NCI-H1417 (cell line): ENCODE data around the gene ADGRF4.

Experiments used
- DNase-seq, 3 experiments: peaks; one replicate each; lab custom pipeline; 2025; lab: John Stamatoyannopoulos, UW

The ADGRF4 gene, protein sequence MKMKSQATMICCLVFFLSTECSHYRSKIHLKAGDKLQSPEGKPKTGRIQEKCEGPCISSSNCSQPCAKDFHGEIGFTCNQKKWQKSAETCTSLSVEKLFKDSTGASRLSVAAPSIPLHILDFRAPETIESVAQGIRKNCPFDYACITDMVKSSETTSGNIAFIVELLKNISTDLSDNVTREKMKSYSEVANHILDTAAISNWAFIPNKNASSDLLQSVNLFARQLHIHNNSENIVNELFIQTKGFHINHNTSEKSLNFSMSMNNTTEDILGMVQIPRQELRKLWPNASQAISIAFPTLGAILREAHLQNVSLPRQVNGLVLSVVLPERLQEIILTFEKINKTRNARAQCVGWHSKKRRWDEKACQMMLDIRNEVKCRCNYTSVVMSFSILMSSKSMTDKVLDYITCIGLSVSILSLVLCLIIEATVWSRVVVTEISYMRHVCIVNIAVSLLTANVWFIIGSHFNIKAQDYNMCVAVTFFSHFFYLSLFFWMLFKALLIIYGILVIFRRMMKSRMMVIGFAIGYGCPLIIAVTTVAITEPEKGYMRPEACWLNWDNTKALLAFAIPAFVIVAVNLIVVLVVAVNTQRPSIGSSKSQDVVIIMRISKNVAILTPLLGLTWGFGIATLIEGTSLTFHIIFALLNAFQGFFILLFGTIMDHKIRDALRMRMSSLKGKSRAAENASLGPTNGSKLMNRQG

DNA sequence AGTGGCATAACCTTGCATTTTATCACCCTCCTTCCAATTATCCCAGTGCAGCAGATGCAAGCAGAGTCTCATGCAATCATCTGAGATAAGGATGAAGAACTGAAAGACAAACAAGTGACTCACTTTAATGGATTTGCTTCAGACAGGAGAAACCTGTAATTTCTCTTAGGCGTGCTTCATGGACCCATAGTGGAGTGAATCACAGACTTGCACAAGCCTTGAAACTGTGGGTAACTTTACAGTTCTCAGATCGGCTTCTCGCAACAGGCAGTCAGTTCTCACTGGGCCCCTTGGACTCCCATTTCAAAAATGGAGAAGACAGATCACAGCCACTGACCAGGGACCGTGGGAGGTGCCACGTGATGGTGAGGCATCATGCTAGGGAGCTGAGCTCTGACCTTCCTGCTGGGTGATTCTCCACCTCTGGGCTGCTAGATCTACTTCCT is at the start of gene ADGRF4:
TSS of gene ADGRF4 (plus strand) at position 239 of the 446 bp plus-strand sequence. CDS start 8,666 bp downstream, outside the sequence.
- no peak for DNase-seq

DNA sequence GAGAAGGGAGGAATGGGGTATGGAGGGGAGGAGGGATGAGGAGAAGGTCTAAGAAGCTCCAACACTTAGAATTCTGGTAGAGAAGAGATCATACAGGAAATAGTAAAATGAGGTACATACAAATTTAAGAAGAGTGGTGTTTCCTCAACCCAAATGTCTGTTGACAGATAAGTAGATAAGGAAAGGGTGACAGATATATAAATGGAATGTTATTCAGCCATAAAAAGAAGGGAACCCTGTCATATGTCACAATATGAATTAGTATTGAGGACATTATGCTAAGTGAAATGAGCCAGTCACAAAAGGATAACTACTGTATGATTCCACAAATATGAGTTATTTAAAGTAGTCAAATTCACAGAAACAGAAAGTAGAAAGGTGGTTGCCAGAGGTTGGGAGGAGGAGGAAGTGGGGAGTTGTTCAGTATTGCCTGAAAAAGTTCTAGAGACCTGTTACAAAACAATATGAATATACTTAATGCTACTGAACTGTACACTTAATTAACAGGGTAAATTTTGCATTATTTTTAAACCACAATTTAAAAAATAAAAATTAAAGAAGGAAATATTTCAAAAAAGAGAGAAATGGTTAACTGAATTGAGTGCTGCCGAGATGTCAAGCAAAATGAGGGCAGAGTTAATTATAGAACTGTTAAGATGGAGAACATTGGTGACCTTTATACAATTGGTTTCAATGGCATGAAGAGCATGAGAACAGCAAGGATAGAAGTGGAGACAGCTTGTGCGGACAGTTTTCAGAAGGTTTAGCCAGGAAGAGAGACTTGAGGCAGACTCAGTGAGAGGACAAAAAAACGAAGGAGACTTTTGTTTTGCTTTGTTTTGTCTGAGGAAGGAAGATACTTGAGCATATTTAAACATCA is 47.6 kb upstream of the ADGRF4 start:
- DNase-seq, result no peak

DNA sequence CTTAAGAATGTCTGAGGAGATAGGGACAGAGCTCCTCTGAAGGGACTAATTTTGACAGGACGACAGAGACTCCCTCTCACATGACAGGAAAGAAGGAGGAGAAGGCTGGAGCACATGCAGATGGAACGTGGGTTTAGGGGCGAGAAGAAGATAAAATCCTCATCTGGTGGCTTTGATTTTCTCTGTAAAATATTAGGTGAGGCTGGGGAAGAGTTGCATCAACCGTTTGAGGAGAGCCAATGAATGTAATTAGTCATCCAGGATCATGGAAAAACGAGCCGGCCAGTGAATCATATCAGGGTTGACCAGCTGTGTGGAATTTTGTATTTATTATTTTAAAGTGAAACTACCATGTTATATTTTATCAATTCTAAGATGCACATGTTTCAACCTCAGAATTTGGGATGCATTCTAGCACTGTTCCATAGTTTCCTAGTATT is 46.9 kb upstream of the ADGRF4 start:
- no peak for DNase-seq

DNA sequence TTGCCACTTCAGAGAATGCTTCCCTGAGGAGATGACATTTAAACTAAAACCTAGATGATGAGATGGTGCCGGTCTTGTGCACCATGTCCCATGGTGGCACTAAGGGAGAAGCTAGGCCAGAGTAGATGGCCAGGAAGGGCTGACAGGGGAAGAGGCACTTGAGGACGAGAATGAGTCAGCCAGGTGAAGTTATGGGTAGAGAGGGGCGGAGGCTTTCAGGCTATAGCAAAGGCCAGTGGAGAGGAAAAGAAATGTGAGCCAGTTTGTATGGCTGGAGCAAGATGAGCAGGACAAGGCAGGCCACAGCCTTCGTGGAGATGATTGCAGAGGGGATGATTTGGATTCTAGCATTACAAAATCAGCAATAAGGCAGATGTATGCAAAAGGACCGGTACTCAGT is 44.7 kb upstream of the ADGRF4 start:
- no peak for DNase-seq

DNA sequence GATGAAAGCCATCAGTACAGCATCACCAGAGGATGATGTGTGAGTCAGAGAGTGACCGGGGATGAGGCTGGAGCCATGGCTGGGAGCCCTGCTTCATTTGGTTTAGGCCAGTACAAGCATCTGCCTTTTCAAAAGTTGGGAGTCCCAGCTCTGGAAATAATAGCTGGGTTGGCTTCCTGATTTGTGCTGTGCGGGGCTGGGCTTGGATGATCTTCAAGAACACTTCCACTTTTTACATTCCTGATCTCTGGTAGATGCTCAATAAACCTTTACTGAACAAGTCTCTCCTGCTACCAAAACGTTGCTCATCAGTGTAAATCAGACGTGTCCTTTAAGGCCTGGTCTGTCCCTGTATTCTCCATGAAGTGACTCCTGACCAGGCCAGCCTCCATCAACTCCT is 44.1 kb upstream of the ADGRF4 start:
- DNase-seq, result no peak

DNA sequence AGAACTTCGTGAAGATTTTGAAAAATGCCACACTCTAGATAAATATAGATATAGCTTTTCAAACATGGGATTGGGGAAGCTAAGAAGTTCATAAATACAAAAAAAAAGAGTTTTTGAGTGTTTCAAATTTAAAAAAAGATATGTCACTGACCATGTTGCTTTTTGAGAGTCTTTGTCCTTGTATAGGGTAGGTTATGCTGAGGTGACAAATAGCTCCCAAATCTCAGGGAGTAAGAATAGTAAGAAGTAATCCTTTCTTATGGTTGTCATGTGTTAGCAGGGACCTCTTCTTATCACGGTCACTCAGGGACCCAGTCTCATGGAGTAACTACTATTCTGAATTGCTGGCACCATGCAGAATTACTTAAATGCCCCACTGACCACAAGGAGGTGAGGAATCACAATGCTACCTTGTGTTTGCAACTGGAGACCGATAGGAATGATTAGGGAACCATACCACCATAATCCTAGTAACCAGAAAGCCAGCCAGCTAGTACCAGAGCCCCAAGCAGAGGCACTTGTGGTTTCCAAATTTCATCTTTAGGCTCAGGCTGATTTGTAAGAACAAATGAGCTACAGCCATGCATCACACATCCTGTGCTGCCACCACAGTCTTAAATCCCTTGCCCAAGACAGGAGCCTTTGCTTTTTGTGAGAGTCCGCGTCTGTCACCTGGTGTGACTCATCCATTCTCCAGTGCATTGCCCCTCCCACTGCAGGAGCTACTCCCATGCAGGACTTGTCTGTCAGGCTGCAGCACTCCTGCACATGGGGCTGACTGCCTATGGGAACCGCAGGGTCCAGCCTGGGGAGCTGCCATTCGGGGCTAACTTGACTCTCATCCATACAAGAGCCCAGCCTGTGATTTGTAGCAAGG is 42.4 kb upstream of the ADGRF4 start:
- DNase-seq, result peak in 1 of 3 experiments; percentile 6

DNA sequence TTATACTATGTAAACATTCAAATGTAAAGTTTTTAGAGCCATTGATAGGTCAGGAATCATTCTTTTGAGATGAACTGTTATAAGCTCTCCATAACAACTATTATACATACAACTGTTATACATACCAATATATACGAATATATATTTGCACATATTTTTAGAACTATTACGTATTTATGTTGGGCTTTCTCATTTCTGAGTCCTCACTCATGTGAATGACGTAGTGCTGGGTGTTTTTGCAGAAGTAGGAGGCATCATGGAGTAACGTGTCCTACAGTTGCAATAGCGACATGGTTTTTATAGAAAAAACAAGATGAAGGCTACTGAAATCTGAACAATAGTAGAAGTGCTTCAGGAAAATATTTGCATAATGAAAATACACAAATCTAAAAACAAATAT is 36.4 kb upstream of the ADGRF4 start:
- no peak for DNase-seq

DNA sequence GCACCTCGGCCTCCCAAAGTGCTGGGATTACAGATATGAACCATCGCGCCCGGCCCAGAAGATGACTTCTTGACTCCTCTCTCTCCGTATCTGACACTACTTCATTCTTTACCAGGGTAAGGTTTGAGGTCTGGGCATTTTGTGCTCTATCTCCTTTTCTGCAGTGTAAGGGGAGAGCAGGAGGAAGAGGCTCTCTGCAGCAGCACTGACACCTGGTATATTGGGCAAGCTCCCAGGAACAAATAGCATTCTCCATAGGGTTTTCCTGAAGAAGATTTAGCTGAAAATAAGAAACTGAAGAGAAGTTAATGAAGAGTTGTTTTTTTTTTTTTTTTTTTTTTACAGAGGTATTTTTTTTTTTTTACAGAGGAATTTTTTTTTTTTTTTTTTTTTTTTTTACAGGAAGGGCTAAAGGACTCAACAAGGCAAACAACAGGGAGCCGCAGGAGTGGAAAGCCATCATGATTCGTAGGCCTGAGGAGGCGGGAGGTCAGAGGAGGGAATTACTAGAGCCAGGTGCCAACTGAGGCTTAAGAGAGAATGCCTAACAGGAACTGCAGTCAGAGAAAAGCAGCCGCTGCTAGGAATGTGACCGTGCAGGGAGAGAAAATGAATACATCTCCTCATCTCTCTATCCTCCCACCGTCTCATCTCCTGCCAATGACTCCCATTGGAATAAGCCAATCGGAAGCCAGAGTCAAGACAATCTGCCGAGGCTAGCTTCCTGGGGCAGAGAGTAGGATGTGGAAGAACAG is 34.7 kb upstream of the ADGRF4 start:
- DNase-seq, result no peak

DNA sequence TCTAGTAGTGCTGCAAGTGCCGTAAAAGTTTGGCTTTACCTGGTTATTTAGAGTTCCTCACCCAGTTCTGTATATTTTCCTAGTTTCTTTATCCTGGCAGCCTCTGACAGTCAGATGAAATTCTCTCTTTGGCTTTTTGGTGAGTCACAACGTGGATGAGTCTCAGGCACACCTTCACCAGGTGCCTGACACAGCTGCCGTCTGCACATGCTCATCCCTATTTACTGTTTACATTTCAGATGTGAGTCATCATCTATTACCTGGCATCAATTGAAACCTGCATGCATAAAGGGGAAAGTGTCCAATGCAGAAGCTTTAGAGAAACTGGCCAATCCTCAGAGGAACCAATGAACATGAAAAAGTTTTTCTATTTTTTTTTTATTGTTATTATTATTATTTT is 33.3 kb upstream of the ADGRF4 start:
- peak in 2 of 3 experiments; percentile 40 to 76 for DNase-seq

DNA sequence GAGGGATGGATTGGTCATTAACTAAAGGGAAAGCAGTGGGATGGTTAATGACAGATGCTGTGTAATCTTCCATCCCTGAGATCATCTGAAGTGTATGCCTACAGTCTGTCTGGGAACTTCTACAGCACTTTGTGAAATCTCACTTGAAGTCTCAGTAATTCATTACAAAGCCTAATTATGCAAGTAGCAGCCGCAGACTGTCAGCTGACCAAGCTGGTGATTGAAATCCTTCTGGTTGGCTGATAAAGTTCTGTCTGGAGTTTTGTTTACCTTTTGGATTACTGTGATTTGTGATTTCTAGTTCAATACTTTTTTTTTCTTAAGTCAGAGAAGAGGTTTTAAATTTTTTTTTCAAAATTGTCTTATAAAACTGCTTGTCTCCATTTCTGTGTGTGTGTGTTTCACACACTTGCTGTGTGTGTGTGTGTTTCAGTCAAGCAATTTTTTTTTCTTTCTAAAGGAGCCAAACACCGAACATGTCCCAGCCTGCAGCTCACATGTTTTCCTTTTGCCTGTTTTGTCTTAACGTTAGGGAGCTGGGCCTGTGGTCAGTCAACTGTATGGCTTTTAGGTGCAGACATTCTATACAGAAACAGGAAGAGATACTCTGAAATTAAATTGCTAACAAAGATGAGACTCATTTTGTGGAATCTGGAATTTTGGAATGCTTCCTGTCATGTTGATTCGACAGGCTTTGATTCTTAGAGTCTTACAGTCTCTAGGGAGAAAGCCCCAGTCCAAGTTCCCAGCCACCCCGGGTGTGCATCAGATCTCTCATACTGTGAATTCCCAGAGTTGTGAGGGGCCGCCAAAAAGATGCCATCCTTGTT is 28.5 kb upstream of the ADGRF4 start:
- peak in 2 of 3 experiments; percentile 21 to 66 for DNase-seq

DNA sequence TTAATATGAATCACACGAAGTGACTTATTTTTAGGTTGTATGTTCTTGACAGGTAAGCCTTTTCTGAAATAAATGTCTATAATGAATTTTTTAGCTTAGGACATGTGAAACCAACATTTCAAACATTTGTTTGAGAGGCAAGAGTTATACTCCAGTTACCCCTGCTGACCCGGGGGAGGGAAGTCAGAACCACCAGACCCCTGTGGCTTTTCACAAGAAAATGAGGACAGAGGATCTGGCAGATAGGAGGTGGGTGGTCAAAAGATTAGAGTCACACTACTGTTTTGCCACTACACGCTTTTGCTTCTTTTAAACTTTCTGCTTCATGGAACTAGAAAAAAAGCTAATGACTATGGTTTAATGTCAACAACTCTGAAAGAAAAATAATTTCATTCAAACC is 27.5 kb upstream of the ADGRF4 start:
- peak in 1 of 3 experiments; percentile 3 for DNase-seq

DNA sequence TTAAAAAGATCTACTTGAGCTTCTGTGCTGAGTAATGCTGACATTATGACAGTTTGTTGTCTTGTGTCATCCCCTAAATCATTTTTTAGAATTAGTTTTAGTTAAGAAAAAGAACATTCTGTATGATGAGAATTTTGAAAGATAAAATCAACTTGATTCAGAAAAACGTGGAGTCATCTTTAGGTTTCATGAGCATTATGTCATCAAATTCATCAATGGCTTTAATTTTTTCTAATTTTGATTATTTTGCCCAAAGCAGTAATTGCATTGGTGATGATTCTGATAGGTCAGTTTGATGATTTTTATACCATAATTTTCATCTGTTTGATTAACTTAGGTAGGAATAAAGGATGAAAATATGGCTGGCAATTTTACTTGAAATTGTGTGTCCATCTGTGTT is 26.6 kb upstream of the ADGRF4 start:
- DNase-seq, result no peak

DNA sequence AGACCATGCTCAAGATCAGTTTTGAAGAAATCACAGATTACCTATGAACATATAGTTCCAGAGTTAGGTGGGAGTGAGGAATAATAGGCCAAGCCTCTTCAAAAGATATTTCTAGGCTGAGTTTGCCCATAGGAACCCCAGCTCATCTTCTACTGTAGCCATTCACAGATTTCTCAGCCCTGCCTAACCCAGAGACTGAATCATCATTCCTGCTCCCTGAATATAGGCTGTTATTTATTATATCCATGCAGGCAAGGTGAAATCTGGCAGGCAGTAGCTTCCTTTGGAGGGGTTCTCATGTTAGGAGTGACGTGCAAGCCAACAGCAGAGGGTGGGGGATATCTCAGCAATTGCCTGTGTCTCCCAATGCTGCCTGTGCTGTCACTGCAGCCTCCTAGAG is 25.6 kb upstream of the ADGRF4 start:
- no peak for DNase-seq

DNA sequence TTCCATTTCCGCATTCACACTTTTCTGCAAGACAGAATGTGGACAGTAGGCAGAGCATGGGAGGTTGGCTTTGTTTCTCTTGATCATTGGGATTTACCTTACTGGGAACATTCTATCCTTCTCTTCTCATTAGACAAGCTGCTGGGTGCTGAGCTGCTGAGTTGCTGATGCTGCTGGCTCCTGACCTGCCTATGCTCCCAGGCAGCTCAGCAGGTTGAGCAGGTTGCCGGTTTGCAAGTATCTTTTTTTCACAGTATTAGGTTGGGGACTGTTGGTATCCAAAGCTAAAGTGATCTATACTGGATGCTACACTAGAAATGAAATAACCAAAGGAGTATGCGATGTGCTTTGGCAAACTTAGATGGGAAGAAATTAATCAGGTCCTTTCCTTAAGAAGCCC is 23.7 kb upstream of the ADGRF4 start:
- no peak for DNase-seq

DNA sequence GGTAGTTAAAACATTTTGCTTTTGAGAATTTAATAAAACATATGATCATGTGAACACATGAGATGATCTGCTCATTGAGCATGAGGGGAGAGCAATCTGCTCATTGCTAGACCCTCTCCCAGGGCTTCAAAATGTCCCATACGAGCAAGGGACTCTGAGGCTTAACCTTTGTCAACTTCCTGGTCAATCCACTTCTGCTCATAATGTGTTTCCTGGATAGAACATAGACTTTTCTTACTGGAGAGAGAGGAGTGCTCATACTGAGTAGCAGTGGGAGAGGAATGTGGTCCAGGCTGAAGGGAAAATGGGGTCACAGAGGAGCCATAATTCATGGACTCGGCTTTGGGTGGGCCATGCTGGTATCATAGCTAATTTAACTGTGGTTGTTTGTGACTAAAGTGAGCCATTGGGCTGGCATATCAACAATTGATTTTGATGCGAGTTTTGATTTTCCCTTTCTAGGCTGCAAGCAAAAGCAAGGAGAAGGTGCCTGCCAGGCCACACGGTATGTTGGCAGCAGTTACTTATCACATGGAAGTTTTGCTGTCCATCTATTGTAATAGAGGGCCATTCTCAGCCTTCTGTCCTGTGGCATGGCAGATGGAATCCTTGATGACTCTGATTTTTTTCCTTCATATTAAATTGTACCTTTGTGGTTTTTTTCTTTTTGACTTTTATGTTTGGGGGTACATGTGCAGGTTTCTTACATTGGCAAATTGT is 20.8 kb upstream of the ADGRF4 start:
- DNase-seq, result no peak

DNA sequence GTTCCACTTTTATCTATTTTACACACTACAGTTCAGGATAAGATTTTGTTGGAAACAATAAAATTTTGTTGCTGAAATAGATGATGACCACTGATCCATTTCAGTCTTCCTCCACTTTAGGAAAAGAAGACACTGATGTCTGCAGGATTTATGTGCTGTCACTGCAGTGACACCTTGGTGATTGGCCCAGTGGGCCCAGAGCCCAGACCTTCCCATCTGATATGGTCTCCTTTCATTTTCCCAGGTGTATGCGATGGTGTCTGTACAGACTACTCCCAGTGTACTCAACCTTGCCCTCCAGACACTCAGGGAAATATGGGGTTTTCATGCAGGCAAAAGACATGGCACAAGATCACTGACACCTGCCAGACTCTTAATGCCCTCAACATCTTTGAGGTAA is 19.6 kb upstream of the ADGRF4 start:
- DNase-seq, result no peak

DNA sequence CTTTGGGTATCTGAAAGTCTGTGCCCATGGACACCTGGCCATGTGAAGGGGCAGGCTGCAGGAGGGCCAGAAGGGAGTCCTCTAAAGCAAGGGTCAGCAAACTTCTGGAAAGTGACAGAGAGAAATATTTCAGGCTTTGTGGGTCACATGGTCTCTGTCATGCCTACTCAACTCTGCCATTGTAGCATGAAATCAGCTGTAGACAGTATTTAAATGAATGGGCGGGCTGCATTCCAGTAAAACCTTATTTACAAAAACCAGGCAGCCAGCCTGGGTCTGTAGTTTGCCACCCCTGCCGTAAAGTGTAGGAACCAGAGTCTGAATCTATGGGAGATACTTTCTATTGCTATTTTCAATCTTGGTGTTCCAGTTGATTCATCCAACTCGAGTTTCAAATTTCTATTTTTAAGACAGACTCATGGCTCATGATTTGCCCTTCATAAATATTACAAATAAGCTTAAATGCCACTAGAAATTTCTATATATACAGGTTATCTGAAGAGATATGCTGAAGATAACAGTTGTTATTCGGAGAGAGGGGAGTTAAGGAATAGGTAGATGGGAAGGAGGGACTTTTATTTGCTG is 19.0 kb upstream of the ADGRF4 start:
- no peak for DNase-seq

DNA sequence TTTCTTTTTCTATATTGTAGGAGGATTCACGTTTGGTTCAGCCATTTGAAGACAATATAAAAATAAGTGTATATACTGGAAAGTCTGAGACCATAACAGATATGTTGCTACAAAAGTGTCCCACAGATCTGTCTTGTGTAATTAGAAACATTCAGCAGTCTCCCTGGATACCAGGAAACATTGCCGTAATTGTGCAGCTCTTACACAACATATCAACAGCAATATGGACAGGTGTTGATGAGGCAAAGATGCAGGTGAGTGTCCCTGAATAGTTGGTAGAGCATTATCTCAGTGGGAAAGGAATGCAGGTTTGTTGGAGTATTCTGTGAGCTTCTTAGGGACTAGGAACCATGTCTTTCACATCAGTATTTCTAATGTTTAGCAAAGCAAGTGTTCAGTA is 18.3 kb upstream of the ADGRF4 start:
- peak in 2 of 3 experiments; percentile 20 to 78 for DNase-seq

DNA sequence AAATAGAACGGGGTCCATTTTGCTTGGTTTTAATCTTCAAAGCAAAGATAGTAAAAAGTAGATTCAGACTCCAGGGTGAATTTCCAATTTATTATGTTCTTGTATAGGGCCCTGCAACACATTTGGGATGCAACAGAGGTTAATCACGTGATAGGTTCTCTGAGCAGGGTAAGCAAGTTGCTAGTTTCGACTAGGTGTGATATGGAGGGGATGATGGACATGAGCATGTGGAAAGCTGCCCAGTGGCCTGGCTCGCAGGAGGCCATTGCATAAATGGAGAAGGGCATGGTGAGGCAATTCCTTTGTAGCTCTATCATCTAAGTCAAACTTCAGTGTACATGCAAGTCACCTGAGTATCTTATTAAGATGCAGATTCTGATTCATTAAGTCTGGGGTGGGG is 17.7 kb upstream of the ADGRF4 start:
- no peak for DNase-seq
